MM.1S (cell line): ENCODE results near the gene ARHGAP26.

Source experiments
- DNase-seq: peaks from one replicate; pipeline ENCODE4 v3.0.0-alpha.2; 2015
- H2AFZ ChIP-seq: fragments of 300-600 bp; sonication (generic); 2 replicates; pipeline ENCODE4 v1.6.0; 2016; ENCODE audit warnings: antibody characterized with exemption, low read length
- H3F3A ChIP-seq: fragments of 300-600 bp; sonication (generic); 2 replicates; pipeline ENCODE4 v1.6.1; 2016; ENCODE audit warnings: mild to moderate bottlenecking, antibody characterized with exemption, low read length, moderate library complexity, mixed read lengths; ENCODE audit not compliant: insufficient read depth
- H3K27ac ChIP-seq: fragments of 300-600 bp; sonication (generic); 2 replicates; pipeline ENCODE4 v1.5.1; 2016; ENCODE audit warnings: mild to moderate bottlenecking, low read length
- H3K27me3 ChIP-seq: fragments of 300-600 bp; sonication (generic); replicated peaks from 2 replicates; pipeline ENCODE4 v1.6.0; 2016; ENCODE audit warnings: low read length; ENCODE audit not compliant: insufficient read depth
- H3K36me3 ChIP-seq: fragments of 300-600 bp; sonication (generic); replicated peaks from 2 replicates; pipeline ENCODE4 v1.6.1; 2016; ENCODE audit warnings: mild to moderate bottlenecking, low read length, mixed read lengths; ENCODE audit not compliant: insufficient read depth
- H3K4me1 ChIP-seq: fragments of 300-600 bp; sonication (generic); 2 replicates; pipeline ENCODE4 v1.6.1; 2016; ENCODE audit warnings: low read length, mixed read lengths
- H3K4me2 ChIP-seq: fragments of 300-600 bp; sonication (generic); 2 replicates; pipeline ENCODE4 v1.6.0; 2016; ENCODE audit warnings: low read depth, low read length
- H3K4me3 ChIP-seq: fragments of 300-600 bp; sonication (generic); 2 replicates; pipeline ENCODE4 v1.5.1; 2016; ENCODE audit warnings: low read length, mixed read lengths
- H3K79me2 ChIP-seq: fragments of 300-600 bp; sonication (generic); 2 replicates; pipeline ENCODE4 v1.6.1; 2016; ENCODE audit warnings: mixed run types, low read length, mixed read lengths
- H3K9ac ChIP-seq: fragments of 300-600 bp; sonication (generic); 2 replicates; pipeline ENCODE4 v1.6.1; 2016; ENCODE audit warnings: low read length, mixed read lengths
- H3K9me2 ChIP-seq: fragments of 300-600 bp; sonication (generic); replicated peaks from 2 replicates; pipeline ENCODE4 v1.6.1; 2016; ENCODE audit warnings: mild to moderate bottlenecking, low read length, mixed read lengths; ENCODE audit not compliant: insufficient read depth
- H3K9me3 ChIP-seq: fragments of 300-600 bp; sonication (generic); replicated peaks from 2 replicates; pipeline ENCODE4 v1.6.1; 2016; ENCODE audit warnings: mild to moderate bottlenecking, low read length, mixed read lengths; ENCODE audit not compliant: insufficient read depth
- H4K20me1 ChIP-seq: fragments of 300-600 bp; sonication (generic); 2 replicates; pipeline ENCODE4 v1.6.1; 2016; ENCODE audit warnings: mild to moderate bottlenecking, low read length, moderate library complexity, mixed read lengths; ENCODE audit not compliant: insufficient read depth
- CTCF ChIP-seq: fragments of 300-600 bp; sonication (generic); IDR thresholded peaks from 2 replicates; pipeline ENCODE4 v1.5.1; 2016; ENCODE audit warnings: antibody characterized with exemption, low read length, mixed read lengths
- EZH2 ChIP-seq: fragments of 300-600 bp; sonication (generic); optimal IDR thresholded peaks from 2 replicates; pipeline ENCODE3; 2017; ENCODE audit warnings: low read depth, mild to moderate bottlenecking, antibody characterized with exemption, low read length, mixed read lengths
- EZH2phosphoT487 ChIP-seq: fragments of 300-600 bp; sonication (generic); IDR thresholded peaks from 2 replicates; pipeline ENCODE4 v1.6.1; 2018; ENCODE audit warnings: antibody characterized with exemption, low read length

ARHGAP26 gene

GRCh38 chr5:143119881-143120341 is 349.7 kb downstream of the ARHGAP26 start:
- no peaks in the 10 kb centered on the region for H3K9me3 ChIP-seq
- TF ChIP-seq EZH2: no peak
- no peak for TF ChIP-seq EZH2phosphoT487
- no peak for TF ChIP-seq CTCF
- H4K20me1 ChIP-seq: no peaks in the 10 kb centered on the region
- peak; percentile 54 for DNase-seq
- peaks cover 34% of the 10 kb centered on the region for H3F3A ChIP-seq
- peak overlapping the region; percentile 86 for H3K9ac ChIP-seq
- peak overlapping the region; percentile 73 for H3K4me2 ChIP-seq
- no peaks in the 10 kb centered on the region for H3K27me3 ChIP-seq
- H3K36me3 ChIP-seq: no peaks in the 10 kb centered on the region
- H3K9me2 ChIP-seq: no peaks in the 10 kb centered on the region
- peaks cover 44% of the 10 kb centered on the region for H3K4me1 ChIP-seq
- H3K27ac ChIP-seq: peak overlapping the region; percentile 99
- no peaks in the 10 kb centered on the region for H3K79me2 ChIP-seq
- H2AFZ ChIP-seq: no peak overlapping the region
- H3K4me3 ChIP-seq: peak overlapping the region; percentile 17

- no peak for DNase-seq
Measured at GRCh38 chr5:143120460-143121134, 350.4 kb downstream of the ARHGAP26 start.

DNA sequence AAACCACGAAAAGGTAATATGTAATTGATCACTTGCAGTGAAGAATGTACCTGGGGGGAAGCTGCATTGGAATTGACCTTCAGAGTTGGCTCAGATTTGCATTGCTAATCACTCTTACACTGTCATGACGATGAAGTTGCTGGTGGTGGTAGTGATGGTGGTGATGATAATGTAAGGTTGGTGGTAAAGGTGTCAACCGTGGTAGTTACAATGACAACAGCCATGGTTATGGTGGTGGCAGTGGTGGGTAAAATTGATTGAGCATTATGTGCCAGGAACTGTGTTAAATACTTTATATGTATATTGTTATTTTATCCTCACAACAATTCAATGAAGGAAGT is 350.9 kb downstream of the ARHGAP26 start:
- peak overlapping the region; percentile 99 for H3K27ac ChIP-seq
- H3K4me1 ChIP-seq: peaks cover 44% of the 10 kb centered on the region
- TF ChIP-seq EZH2phosphoT487 (no peak), CTCF (no peak), EZH2 (no peak)
- no peak overlapping the region; the same call in 1 of the 2 replicates for H3K9ac ChIP-seq
- no peaks in the 10 kb centered on the region for H3K36me3 ChIP-seq
- peaks cover 34% of the 10 kb centered on the region for H3F3A ChIP-seq
- no peaks in the 10 kb centered on the region for H3K79me2 ChIP-seq
- no peaks in the 10 kb centered on the region for H3K9me2 ChIP-seq
- H3K9me3 ChIP-seq: no peaks in the 10 kb centered on the region
- DNase-seq: no peak
- no peak overlapping the region for H2AFZ ChIP-seq
- no peaks in the 10 kb centered on the region for H3K27me3 ChIP-seq
- H3K4me2 ChIP-seq: peak overlapping the region; percentile 73
- H3K4me3 ChIP-seq: no peak overlapping the region
- H4K20me1 ChIP-seq: no peaks in the 10 kb centered on the region

More at GRCh38 chr5:143120460-143121134, 350.4 kb downstream of the ARHGAP26 start:
- TF ChIP-seq EZH2 (no peak), EZH2phosphoT487 (no peak), CTCF (no peak)
- no peaks in the 10 kb centered on the region for H3K27me3 ChIP-seq
- H3K36me3 ChIP-seq: no peaks in the 10 kb centered on the region
- no peaks in the 10 kb centered on the region for H4K20me1 ChIP-seq
- H3K4me1 ChIP-seq: peaks cover 44% of the 10 kb centered on the region
- H3K27ac ChIP-seq: peak overlapping the region; percentile 99
- peak overlapping the region; percentile 73 for H3K4me2 ChIP-seq
- peak overlapping the region; percentile 17; the same call in 1 of the 2 replicates for H3K4me3 ChIP-seq
- H2AFZ ChIP-seq: 0 out of 2 replicates have a peak overlapping the region, but pooled peaks have one; percentile 0
- no peaks in the 10 kb centered on the region for H3K9me2 ChIP-seq
- no peaks in the 10 kb centered on the region for H3K9me3 ChIP-seq
- H3F3A ChIP-seq: peaks cover 34% of the 10 kb centered on the region
- no peaks in the 10 kb centered on the region for H3K79me2 ChIP-seq
- peak overlapping the region; percentile 86 for H3K9ac ChIP-seq
